PFSK-1 (cell line): ENCODE data around the gene ANKRD35.

ENCODE experiments used
- FOXP2 ChIP-seq: optimal IDR thresholded peaks from 2 replicates; pipeline ENCODE3; 2011; ENCODE audit warnings: borderline replicate concordance, control low read depth, inconsistent platforms; ENCODE audit not compliant: insufficient read depth; ENCODE audit errors: extremely low read length, extremely low read depth
- POLR2AphosphoS5 ChIP-seq: IDR thresholded peaks from 2 replicates; pipeline ENCODE4 v1.6.1; 2012; ENCODE audit warnings: low read depth, mild to moderate bottlenecking, control low read depth, low read length, moderate library complexity
- REST ChIP-seq, 2 experiments: IDR thresholded peaks; 2 replicates each; pipeline versions ENCODE4 v1.6.1 to v1.8.0; 2011 to 2012; ENCODE audit warnings: low read depth in 2 of 2, low read length in 2 of 2, control low read depth in 1 of 2, inconsistent platforms in 1 of 2, mild to moderate bottlenecking in 1 of 2, moderate library complexity in 1 of 2; ENCODE audit not compliant: insufficient read depth in 1 of 2
- SIN3A ChIP-seq: IDR thresholded peaks from 2 replicates; pipeline ENCODE4 v1.6.1; 2012; ENCODE audit warnings: mild to moderate bottlenecking, low read length, moderate library complexity, borderline replicate concordance; ENCODE audit not compliant: insufficient read depth
- TAF1 ChIP-seq: IDR thresholded peaks from 2 replicates; pipeline ENCODE4 v1.6.1; 2012; ENCODE audit warnings: low read length, control low read depth, borderline replicate concordance; ENCODE audit not compliant: insufficient read depth

Gene ANKRD35

GRCh38 chr1:145891587-145892485 lies 6.2 kb upstream of the ANKRD35 start:
- TF ChIP-seq TAF1 (no peak), SIN3A (peak; percentile 5; the same call in 1 of the 2 replicates), FOXP2 (peak; percentile 97), POLR2AphosphoS5 (peak; percentile 50; the same call in 1 of the 2 replicates), REST (IDR thresholded peaks at IDR 0.05; ENCODE audit: insufficient read depth in 1 of 2, low read depth in 2 of 2, low read length in 2 of 2) (peak in 1 of 2 experiments; percentile 61; a peak in 1 of 4 replicates)

GRCh38 chr1:145891143-145891542 lies 5.5 kb upstream of the ANKRD35 start:
- TF ChIP-seq REST (IDR thresholded peaks at IDR 0.05; ENCODE audit: insufficient read depth in 1 of 2, low read depth in 2 of 2, low read length in 2 of 2), result no peak
- no peak for TF ChIP-seq SIN3A
- no peak for TF ChIP-seq TAF1
- TF ChIP-seq POLR2AphosphoS5, result no peak
- no peak for TF ChIP-seq FOXP2

- TF ChIP-seq POLR2AphosphoS5 (no peak), REST (IDR thresholded peaks at IDR 0.05; ENCODE audit: insufficient read depth in 1 of 2, low read depth in 2 of 2, low read length in 2 of 2) (no peak), SIN3A (no peak), FOXP2 (no peak)
These were observed 4.1 kb upstream of the ANKRD35 start for GRCh38 chr1:145889722-145890121.

GRCh38 chr1:145887631-145888030 lies 2.0 kb upstream of the ANKRD35 start:
- TF ChIP-seq POLR2AphosphoS5, result no peak
- no peak for TF ChIP-seq REST (IDR thresholded peaks at IDR 0.05; ENCODE audit: insufficient read depth in 1 of 2, low read depth in 2 of 2, low read length in 2 of 2)
- TF ChIP-seq SIN3A, result no peak
- no peak for TF ChIP-seq TAF1
- no peak for TF ChIP-seq FOXP2
